ENCODE measurements around the gene TRERF1.

GRCh38 chr6:42224222-42225028 is 227.3 kb downstream of the TRERF1 start:
- TF ChIP-seq CTCF (IDR thresholded peaks at IDR 0.05) (no peak), EZH2 (IDR thresholded peaks at IDR 0.05) (no peak)
